ENCODE data around the gene FHIT.

Gene FHIT

GRCh38 chr3:60737633-60738399 is 513.4 kb downstream of the FHIT start:
- Histone ChIP-seq H3K27ac (ENCODE audit: low read length) (no peak overlapping the region), H3K4me1 (ENCODE audit: control insufficient read depth in 1 of 2, insufficient read depth in 2 of 2, low read length in 2 of 2) (no peaks in the 10 kb centered on the region), H3K36me3 (ENCODE audit: control insufficient read depth in 1 of 2, insufficient read depth in 2 of 2, low read length in 2 of 2) (no peaks in the 10 kb centered on the region), H3K4me3 (ENCODE audit: low read depth in 1 of 2, low read length in 2 of 2) (no peak overlapping the region), H3K9me3 (ENCODE audit: control insufficient read depth in 1 of 2, low read length in 2 of 2) (no peaks in the 10 kb centered on the region), H3K27me3 (ENCODE audit: low read depth, low read length) (no peaks in the 10 kb centered on the region)

- no peak overlapping the region for H3K4me3 ChIP-seq (ENCODE audit: low read depth in 1 of 2, low read length in 2 of 2)
Observed at GRCh38 chr3:60730371-60730770, 520.9 kb downstream of the FHIT start.

GRCh38 chr3:60729056-60729455 is 522.2 kb downstream of the FHIT start:
- H3K4me1 ChIP-seq (ENCODE audit: control insufficient read depth in 1 of 2, insufficient read depth in 2 of 2, low read length in 2 of 2) = no peaks in the 10 kb centered on the region
- H3K27ac ChIP-seq (ENCODE audit: low read length) = no peak overlapping the region
- no peaks in the 10 kb centered on the region for H3K9me3 ChIP-seq (ENCODE audit: control insufficient read depth in 1 of 2, low read length in 2 of 2)
- no peaks in the 10 kb centered on the region for H3K27me3 ChIP-seq (ENCODE audit: low read depth, low read length)
- H3K36me3 ChIP-seq (ENCODE audit: control insufficient read depth in 1 of 2, insufficient read depth in 2 of 2, low read length in 2 of 2) = no peaks in the 10 kb centered on the region
- H3K4me3 ChIP-seq (ENCODE audit: low read depth in 1 of 2, low read length in 2 of 2) = no peak overlapping the region

More at GRCh38 chr3:60730371-60730770, 520.9 kb downstream of the FHIT start:
- H3K27me3 ChIP-seq (ENCODE audit: low read depth, low read length) = no peaks in the 10 kb centered on the region
- H3K9me3 ChIP-seq (ENCODE audit: control insufficient read depth in 1 of 2, low read length in 2 of 2) = no peaks in the 10 kb centered on the region
- H3K4me1 ChIP-seq (ENCODE audit: control insufficient read depth in 1 of 2, insufficient read depth in 2 of 2, low read length in 2 of 2) = no peaks in the 10 kb centered on the region
- no peaks in the 10 kb centered on the region for H3K36me3 ChIP-seq (ENCODE audit: control insufficient read depth in 1 of 2, insufficient read depth in 2 of 2, low read length in 2 of 2)
- H3K27ac ChIP-seq (ENCODE audit: low read length) = no peak overlapping the region

- Histone ChIP-seq H3K9me3 (ENCODE audit: control insufficient read depth in 1 of 2, low read length in 2 of 2) (no peaks in the 10 kb centered on the region), H3K4me1 (ENCODE audit: control insufficient read depth in 1 of 2, insufficient read depth in 2 of 2, low read length in 2 of 2) (no peaks in the 10 kb centered on the region), H3K4me3 (ENCODE audit: low read depth in 1 of 2, low read length in 2 of 2) (no peak overlapping the region), H3K27ac (ENCODE audit: low read length) (no peak overlapping the region), H3K36me3 (ENCODE audit: control insufficient read depth in 1 of 2, insufficient read depth in 2 of 2, low read length in 2 of 2) (no peaks in the 10 kb centered on the region), H3K27me3 (ENCODE audit: low read depth, low read length) (no peaks in the 10 kb centered on the region)
Observed at GRCh38 chr3:60728006-60728405, 523.2 kb downstream of the FHIT start.

- H3K4me3 ChIP-seq (ENCODE audit: low read depth in 1 of 2, low read length in 2 of 2) = no peak overlapping the region
- H3K9me3 ChIP-seq (ENCODE audit: control insufficient read depth in 1 of 2, low read length in 2 of 2) = peaks cover 0 to 3% of the 10 kb centered on the region in 2 donors
- H3K36me3 ChIP-seq (ENCODE audit: control insufficient read depth in 1 of 2, insufficient read depth in 2 of 2, low read length in 2 of 2) = no peaks in the 10 kb centered on the region
- H3K27ac ChIP-seq (ENCODE audit: low read length) = no peak overlapping the region
- H3K27me3 ChIP-seq (ENCODE audit: low read depth, low read length) = no peaks in the 10 kb centered on the region
- no peaks in the 10 kb centered on the region for H3K4me1 ChIP-seq (ENCODE audit: control insufficient read depth in 1 of 2, insufficient read depth in 2 of 2, low read length in 2 of 2)
Observed at GRCh38 chr3:60720736-60721135, 530.5 kb downstream of the FHIT start.

DNA sequence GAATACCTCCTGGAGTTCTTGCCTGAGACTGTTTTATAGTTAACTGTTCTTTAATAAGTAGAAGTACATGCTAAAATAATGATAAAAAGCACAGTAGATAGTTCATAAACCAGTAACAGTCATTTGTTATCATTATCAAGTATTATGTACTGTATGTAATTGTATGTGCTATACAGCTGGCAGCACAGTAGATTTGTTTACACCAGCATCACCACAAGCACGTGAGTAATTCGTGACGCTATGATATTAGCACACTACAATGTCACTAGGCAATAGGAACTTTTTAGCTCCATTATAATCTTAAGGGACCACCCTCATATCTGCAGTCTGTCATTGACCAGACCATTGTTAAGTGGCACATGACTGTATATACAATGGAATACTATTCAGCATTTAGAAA is 534.7 kb downstream of the FHIT start:
- Histone ChIP-seq H3K36me3 (ENCODE audit: control insufficient read depth in 1 of 2, insufficient read depth in 2 of 2, low read length in 2 of 2) (no peaks in the 10 kb centered on the region), H3K27ac (ENCODE audit: low read length) (no peak overlapping the region), H3K4me3 (ENCODE audit: low read depth in 1 of 2, low read length in 2 of 2) (no peak overlapping the region), H3K9me3 (ENCODE audit: control insufficient read depth in 1 of 2, low read length in 2 of 2) (peaks cover 0 to 4% of the 10 kb centered on the region in 2 donors), H3K27me3 (ENCODE audit: low read depth, low read length) (no peaks in the 10 kb centered on the region), H3K4me1 (ENCODE audit: control insufficient read depth in 1 of 2, insufficient read depth in 2 of 2, low read length in 2 of 2) (no peaks in the 10 kb centered on the region)

DNA sequence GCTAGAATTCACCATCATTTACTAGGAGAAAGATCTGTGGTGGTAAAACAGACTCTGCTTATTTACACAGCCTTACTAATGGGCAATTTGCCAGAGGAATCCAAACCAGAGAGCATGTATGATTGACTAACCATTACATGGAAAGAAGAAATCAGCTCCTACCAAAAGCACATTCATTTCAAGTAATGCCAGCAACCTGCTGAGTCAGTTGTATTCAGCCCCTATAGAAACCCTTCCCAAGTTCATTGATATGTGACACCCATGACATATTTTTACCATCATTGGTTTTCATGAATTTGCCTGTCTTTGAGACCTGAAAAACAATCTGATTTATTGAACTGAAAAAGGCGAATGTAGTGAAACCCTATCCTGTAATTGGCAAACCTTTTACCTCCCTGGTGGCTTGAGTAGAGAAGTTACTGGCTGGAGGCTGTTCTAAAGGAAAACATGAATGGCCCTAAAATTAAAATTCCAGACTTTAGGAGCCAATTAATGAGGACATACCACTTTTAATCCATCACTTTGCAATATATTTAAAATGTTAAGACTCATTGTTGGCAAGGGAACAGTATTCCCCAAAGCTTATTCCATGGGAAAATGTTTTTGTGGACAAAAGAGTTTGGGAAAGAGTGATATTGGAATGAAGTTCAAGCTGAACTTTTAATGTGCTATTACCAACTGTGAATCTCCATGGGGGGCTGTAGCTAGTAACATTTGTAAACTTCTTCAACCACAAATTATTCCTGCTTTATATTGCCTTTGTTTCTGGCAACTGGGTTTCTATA is 542.9 kb downstream of the FHIT start:
- Histone ChIP-seq H3K9me3 (ENCODE audit: control insufficient read depth in 1 of 2, low read length in 2 of 2) (peaks cover 0 to 5% of the 10 kb centered on the region in 2 donors), H3K36me3 (ENCODE audit: control insufficient read depth in 1 of 2, insufficient read depth in 2 of 2, low read length in 2 of 2) (no peaks in the 10 kb centered on the region), H3K4me3 (ENCODE audit: low read depth in 1 of 2, low read length in 2 of 2) (no peak overlapping the region), H3K27me3 (ENCODE audit: low read depth, low read length) (no peaks in the 10 kb centered on the region), H3K27ac (ENCODE audit: low read length) (no peak overlapping the region), H3K4me1 (ENCODE audit: control insufficient read depth in 1 of 2, insufficient read depth in 2 of 2, low read length in 2 of 2) (no peaks in the 10 kb centered on the region)

GRCh38 chr3:60707452-60708020 is 543.7 kb downstream of the FHIT start:
- Histone ChIP-seq H3K4me1 (ENCODE audit: control insufficient read depth in 1 of 2, insufficient read depth in 2 of 2, low read length in 2 of 2) (no peaks in the 10 kb centered on the region), H3K27me3 (ENCODE audit: low read depth, low read length) (no peaks in the 10 kb centered on the region), H3K36me3 (ENCODE audit: control insufficient read depth in 1 of 2, insufficient read depth in 2 of 2, low read length in 2 of 2) (no peaks in the 10 kb centered on the region), H3K9me3 (ENCODE audit: control insufficient read depth in 1 of 2, low read length in 2 of 2) (peaks cover 0 to 5% of the 10 kb centered on the region in 2 donors), H3K27ac (ENCODE audit: low read length) (no peak overlapping the region), H3K4me3 (ENCODE audit: low read depth in 1 of 2, low read length in 2 of 2) (no peak overlapping the region)

- H3K27me3 ChIP-seq (ENCODE audit: low read depth, low read length) = no peaks in the 10 kb centered on the region
- no peaks in the 10 kb centered on the region for H3K36me3 ChIP-seq (ENCODE audit: control insufficient read depth in 1 of 2, insufficient read depth in 2 of 2, low read length in 2 of 2)
- H3K4me3 ChIP-seq (ENCODE audit: low read depth in 1 of 2, low read length in 2 of 2) = no peak overlapping the region
- H3K27ac ChIP-seq (ENCODE audit: low read length) = no peak overlapping the region
- H3K9me3 ChIP-seq (ENCODE audit: control insufficient read depth in 1 of 2, low read length in 2 of 2) = peaks cover 0 to 2% of the 10 kb centered on the region in 2 donors
- H3K4me1 ChIP-seq (ENCODE audit: control insufficient read depth in 1 of 2, insufficient read depth in 2 of 2, low read length in 2 of 2) = no peaks in the 10 kb centered on the region
Observed at GRCh38 chr3:60703956-60704736, 547.1 kb downstream of the FHIT start.

DNA sequence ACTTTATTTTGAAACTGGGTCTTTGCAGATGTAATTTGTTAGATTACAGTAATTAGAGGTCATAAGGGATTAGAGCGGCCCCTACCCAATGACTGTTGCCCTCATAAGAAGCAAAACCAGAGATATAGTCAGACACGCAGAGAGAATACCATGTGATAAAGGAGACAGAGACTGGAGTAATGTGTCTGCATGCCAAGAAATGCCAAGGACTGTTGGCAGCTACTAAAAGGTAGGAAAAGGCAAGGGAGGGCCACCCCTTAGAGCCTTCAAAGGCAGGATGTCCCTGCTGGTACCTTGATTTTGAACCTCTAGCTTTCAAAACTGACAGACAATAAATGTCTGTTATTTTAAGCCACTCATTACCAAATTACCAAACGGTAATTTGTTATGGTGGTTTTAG is 548.2 kb downstream of the FHIT start:
- no peak overlapping the region for H3K4me3 ChIP-seq (ENCODE audit: low read depth in 1 of 2, low read length in 2 of 2)
- no peak overlapping the region for H3K27ac ChIP-seq (ENCODE audit: low read length)
- H3K4me1 ChIP-seq (ENCODE audit: control insufficient read depth in 1 of 2, insufficient read depth in 2 of 2, low read length in 2 of 2) = no peaks in the 10 kb centered on the region
- H3K27me3 ChIP-seq (ENCODE audit: low read depth, low read length) = no peaks in the 10 kb centered on the region
- H3K36me3 ChIP-seq (ENCODE audit: control insufficient read depth in 1 of 2, insufficient read depth in 2 of 2, low read length in 2 of 2) = no peaks in the 10 kb centered on the region
- H3K9me3 ChIP-seq (ENCODE audit: control insufficient read depth in 1 of 2, low read length in 2 of 2) = peaks cover 0 to 2% of the 10 kb centered on the region in 2 donors

DNA sequence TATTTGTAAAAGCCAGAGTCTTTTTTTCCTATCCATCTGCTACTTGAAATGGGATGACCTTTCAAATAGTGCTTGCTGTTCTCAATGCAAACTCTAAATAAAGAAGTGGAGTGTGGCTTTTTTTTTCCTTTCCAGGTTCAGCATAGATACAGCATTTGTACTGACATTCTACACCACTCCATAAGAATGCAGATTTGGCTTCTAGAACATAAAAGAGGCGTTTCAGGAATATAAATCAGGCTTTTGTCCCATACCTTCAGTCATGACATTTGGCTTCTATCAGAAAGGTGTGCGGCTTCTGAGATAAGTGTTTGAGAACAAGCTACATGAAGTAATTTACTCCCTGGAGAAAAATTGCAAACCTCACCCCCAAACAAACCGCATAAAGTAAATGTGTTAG is 553.1 kb downstream of the FHIT start:
- H3K27ac ChIP-seq (ENCODE audit: low read length) = no peak overlapping the region
- H3K4me3 ChIP-seq (ENCODE audit: low read depth in 1 of 2, low read length in 2 of 2) = no peak overlapping the region
- no peaks in the 10 kb centered on the region for H3K36me3 ChIP-seq (ENCODE audit: control insufficient read depth in 1 of 2, insufficient read depth in 2 of 2, low read length in 2 of 2)
- no peaks in the 10 kb centered on the region for H3K4me1 ChIP-seq (ENCODE audit: control insufficient read depth in 1 of 2, insufficient read depth in 2 of 2, low read length in 2 of 2)
- H3K9me3 ChIP-seq (ENCODE audit: control insufficient read depth in 1 of 2, low read length in 2 of 2) = no peaks in the 10 kb centered on the region
- H3K27me3 ChIP-seq (ENCODE audit: low read depth, low read length) = no peaks in the 10 kb centered on the region
